ENCODE measurements around the gene AFG1L. TPM values are rescaled to one million over a fixed set of nuclear protein-coding genes. Genes with fewer than 3 reads are reported as not detected.

The AFG1L gene
- total RNA-seq, 1 donor from 2014 or later, result 9.6 TPM

- Mint-ChIP-seq H3K36me3 (peaks cover 4% of the 10 kb centered on the region), H3K4me1 (ENCODE audit: unreplicated experiment) (peaks cover 3% of the 10 kb centered on the region), H3K27me3 (no peaks in the 10 kb centered on the region), H3K9me3 (no peaks in the 10 kb centered on the region), H3K4me3 (no peak overlapping the region), H3K27ac (no peak overlapping the region)
- TF ChIP-seq CTCF (conservative IDR thresholded peaks at IDR 0.05), result no peak
- DNase-seq (ENCODE audit: extremely low spot score, unreplicated experiment), result no peak
Measured at GRCh38 chr6:108359901-108360882, 65.3 kb downstream of the AFG1L start.

DNA sequence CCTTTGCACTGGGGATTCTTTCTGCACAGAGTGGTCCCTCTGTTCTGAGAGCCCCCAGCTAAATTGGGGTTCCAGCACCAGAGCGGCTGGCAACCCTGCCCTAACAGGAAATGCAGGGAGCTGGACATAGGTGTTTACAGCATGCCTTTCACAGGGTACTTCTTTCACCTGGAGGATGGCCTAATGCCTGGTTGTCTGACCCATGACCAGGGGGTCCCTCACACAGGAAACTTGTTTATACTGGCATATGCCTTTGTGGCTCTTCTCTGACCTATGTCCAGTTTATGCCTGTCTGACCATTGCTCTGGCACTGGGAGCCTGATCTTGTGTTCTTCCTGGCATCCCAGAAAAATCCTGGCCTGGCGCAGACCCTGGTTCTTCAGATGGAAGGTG, 66.1 kb downstream of the AFG1L start:
- Mint-ChIP-seq H3K27me3 (no peaks in the 10 kb centered on the region), H3K4me1 (ENCODE audit: unreplicated experiment) (peaks cover 3% of the 10 kb centered on the region), H3K27ac (no peak overlapping the region), H3K9me3 (no peaks in the 10 kb centered on the region), H3K36me3 (peaks cover 4% of the 10 kb centered on the region), H3K4me3 (no peak overlapping the region)
- no peak for DNase-seq (ENCODE audit: extremely low spot score, unreplicated experiment)
- no peak for TF ChIP-seq CTCF (conservative IDR thresholded peaks at IDR 0.05)

DNA sequence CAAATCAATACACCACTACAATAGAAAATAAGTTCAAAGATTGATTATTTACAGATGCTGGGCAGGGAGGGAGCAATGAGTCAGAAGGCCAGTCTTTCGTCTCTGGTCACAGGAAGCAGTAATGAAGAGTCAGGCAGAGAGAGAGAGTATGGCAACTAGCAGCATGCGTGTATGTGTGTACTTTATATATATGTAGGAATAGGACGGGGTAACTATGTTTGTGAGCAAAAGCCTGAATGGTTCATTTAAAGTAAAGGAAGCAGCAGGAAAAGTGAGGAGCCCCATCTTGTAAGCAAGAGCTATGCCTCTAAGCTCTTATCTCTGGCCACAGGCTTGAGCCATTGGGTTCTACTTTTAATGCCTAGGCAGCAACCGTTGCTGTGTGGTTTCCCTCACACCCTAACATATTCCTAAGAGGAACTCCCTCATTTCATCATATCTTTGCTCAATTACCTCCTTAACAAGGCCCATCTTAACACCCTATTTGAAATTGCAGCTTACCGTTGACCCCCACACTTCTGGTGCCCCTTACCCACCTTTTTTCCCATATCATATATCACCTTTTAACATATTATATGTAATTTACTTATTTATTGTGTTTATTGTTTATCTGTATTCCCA, 66.6 kb downstream of the AFG1L start:
- no peaks in the 10 kb centered on the region for H3K27me3 Mint-ChIP-seq
- H3K4me3 Mint-ChIP-seq, result no peak overlapping the region
- H3K4me1 Mint-ChIP-seq (ENCODE audit: unreplicated experiment), result peaks cover 3% of the 10 kb centered on the region
- TF ChIP-seq CTCF (conservative IDR thresholded peaks at IDR 0.05), result no peak
- DNase-seq (ENCODE audit: extremely low spot score, unreplicated experiment), result no peak
- H3K27ac Mint-ChIP-seq, result no peak overlapping the region
- peaks cover 4% of the 10 kb centered on the region for H3K36me3 Mint-ChIP-seq
- H3K9me3 Mint-ChIP-seq, result no peaks in the 10 kb centered on the region

DNA sequence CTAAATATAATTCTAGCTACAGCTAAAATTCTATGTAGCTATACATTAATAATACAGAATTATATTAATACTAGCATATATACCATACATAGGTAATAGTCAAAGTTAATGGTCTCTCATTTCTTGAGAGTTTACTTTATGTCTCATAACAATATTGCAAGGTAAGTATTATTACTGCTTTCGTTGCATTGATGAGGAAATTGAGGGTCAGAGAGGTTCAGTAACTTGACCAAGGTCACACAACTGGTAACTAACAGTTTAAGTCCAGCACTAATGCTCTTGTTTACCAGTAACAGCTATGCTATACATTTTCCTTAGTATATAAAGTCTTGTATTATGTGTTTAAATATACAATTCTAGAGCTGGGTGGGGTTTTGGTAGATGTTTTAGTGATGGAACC, 67.6 kb downstream of the AFG1L start:
- peaks cover 3% of the 10 kb centered on the region for H3K4me1 Mint-ChIP-seq (ENCODE audit: unreplicated experiment)
- H3K4me3 Mint-ChIP-seq, result no peak overlapping the region
- DNase-seq (ENCODE audit: extremely low spot score, unreplicated experiment), result no peak
- no peak overlapping the region for H3K27ac Mint-ChIP-seq
- TF ChIP-seq CTCF (conservative IDR thresholded peaks at IDR 0.05), result no peak
- no peaks in the 10 kb centered on the region for H3K27me3 Mint-ChIP-seq
- peaks cover 4% of the 10 kb centered on the region for H3K36me3 Mint-ChIP-seq
- no peaks in the 10 kb centered on the region for H3K9me3 Mint-ChIP-seq

DNA sequence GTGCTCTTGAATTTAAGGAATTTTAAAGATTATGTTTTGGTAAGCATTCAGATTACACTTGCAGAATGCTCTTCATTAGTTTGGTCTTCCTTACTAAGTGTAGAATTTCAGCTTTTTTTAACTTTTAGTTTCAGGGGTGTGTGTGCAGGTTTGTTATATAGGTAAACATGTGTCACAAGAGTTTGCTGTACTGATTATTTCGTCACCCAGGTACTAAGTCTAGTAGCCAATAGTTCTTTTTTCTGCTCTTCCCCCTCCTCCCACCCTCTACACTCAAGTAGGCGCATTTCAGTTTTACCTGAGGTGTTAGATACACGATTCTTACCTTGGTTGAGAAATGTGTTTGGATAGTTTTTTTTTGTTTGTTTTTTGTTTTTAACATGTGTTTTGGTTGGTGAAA, 68.3 kb downstream of the AFG1L start:
- Mint-ChIP-seq H3K36me3 (peaks cover 4% of the 10 kb centered on the region), H3K27me3 (no peaks in the 10 kb centered on the region), H3K27ac (no peak overlapping the region), H3K4me1 (ENCODE audit: unreplicated experiment) (no peaks in the 10 kb centered on the region), H3K9me3 (no peaks in the 10 kb centered on the region), H3K4me3 (no peak overlapping the region)
- no peak for TF ChIP-seq CTCF (conservative IDR thresholded peaks at IDR 0.05)
- DNase-seq (ENCODE audit: extremely low spot score, unreplicated experiment), result no peak

All from type B pancreatic cell (in vitro differentiated cells).